Germinal center (tissue), 1 donor: Measurements from ENCODE around the gene LTB4R2.
A peak's percentile ranks its signal among the peaks of the same experiment; 100 is the strongest.
"Not testable (repeated sequence)": the region's sequence is repeated elsewhere in the genome, so short reads cannot be mapped to it uniquely, and the experiment has no call there.

ENCODE experiments used
- DNase-seq: peaks from one replicate; pipeline ENCODE4 v3.0.0; 2012; ENCODE audit warnings: mixed read lengths, low spot score

Gene LTB4R2

GRCh38 chr14:24321212-24321975 is 11.5 kb downstream of the LTB4R2 start:
- no peak for DNase-seq

- DNase-seq: no peak
These were observed 12.7 kb downstream of the LTB4R2 start for GRCh38 chr14:24322672-24323071.

- DNase-seq: no peak
These were observed 13.4 kb downstream of the LTB4R2 start for GRCh38 chr14:24323341-24323740.

- no peak for DNase-seq
These were observed 14.1 kb downstream of the LTB4R2 start for GRCh38 chr14:24324024-24324423.

- DNase-seq: no peak
These were observed 15.1 kb downstream of the LTB4R2 start for GRCh38 chr14:24325041-24325530.

- DNase-seq: no peak
These were observed 16.0 kb downstream of the LTB4R2 start for GRCh38 chr14:24325963-24326362.

GRCh38 chr14:24327303-24327702 is 17.4 kb downstream of the LTB4R2 start:
- DNase-seq: no peak

GRCh38 chr14:24327914-24328313 is 18.0 kb downstream of the LTB4R2 start:
- not testable (repeated sequence) for DNase-seq

GRCh38 chr14:24329073-24329663 is 19.2 kb downstream of the LTB4R2 start:
- no peak for DNase-seq

GRCh38 chr14:24329736-24330135 is 19.8 kb downstream of the LTB4R2 start:
- no peak for DNase-seq

GRCh38 chr14:24330973-24331674 is 21.2 kb downstream of the LTB4R2 start:
- no peak for DNase-seq

- no peak for DNase-seq
These were observed 21.9 kb downstream of the LTB4R2 start for GRCh38 chr14:24331731-24332267.

- peak; percentile 94 for DNase-seq
These were observed 22.5 kb downstream of the LTB4R2 start for GRCh38 chr14:24332268-24332993.

GRCh38 chr14:24334431-24335291 is 24.7 kb downstream of the LTB4R2 start, which contains the start of gene ADCY4:
Gene ADCY4, minus strand, starts transcription at chr14:24335071. Its CDS starts 419 bp downstream, at chr14:24334652.
- no peak for DNase-seq

GRCh38 chr14:24335461-24336171 is 25.7 kb downstream of the LTB4R2 start:
- DNase-seq: no peak

GRCh38 chr14:24337144-24337823 is 27.3 kb downstream of the LTB4R2 start:
- DNase-seq: no peak

- no peak for DNase-seq
These were observed 27.9 kb downstream of the LTB4R2 start for GRCh38 chr14:24337824-24338175.

- DNase-seq: no peak
These were observed 28.9 kb downstream of the LTB4R2 start for GRCh38 chr14:24338843-24339242.

- DNase-seq: peak; percentile 86
These were observed 29.6 kb downstream of the LTB4R2 start, which contains the start of gene RIPK3 for GRCh38 chr14:24339284-24340151. Gene RIPK3, minus strand, starts transcription at chr14:24339991. Its CDS starts 165 bp downstream, at chr14:24339826.
